Peyer's patch (tissue), 4 donors: ENCODE data around the gene STX1B. TPM values are rescaled to one million over a fixed set of nuclear protein-coding genes. Genes with fewer than 3 reads are reported as not detected.

Experiments used
- DNase-seq, 3 donors: peaks; one replicate each; pipeline ENCODE4 v3.0.0-alpha.2; 2017 to 2019
- H3K27ac ChIP-seq, 4 donors: fragments of 200-600 bp; sonication (generic); one replicate each; pipeline ENCODE4 v1.5.1; 2016 to 2019
- H3K27me3 ChIP-seq, 2 donors: fragments of 200-600 bp; sonication (generic); one replicate each; pipeline ENCODE4 v1.5.1; 2019
- H3K36me3 ChIP-seq, 3 donors: fragments of 200-600 bp; sonication (generic); one replicate each; pipeline ENCODE4 v1.5.1; 2016 to 2019
- H3K4me1 ChIP-seq, 4 donors: fragments of 200-600 bp; sonication (generic); one replicate each; pipeline ENCODE4 v1.5.1; 2016 to 2019
- H3K4me3 ChIP-seq, 4 donors: fragments of 200-600 bp; sonication (generic); 1 replicate in 3 of 4; 2 replicates in 1 of 4; pipeline ENCODE4 v1.5.1; 2016 to 2019; ENCODE audit warnings: mild to moderate bottlenecking in 1 of 4
- H3K9me3 ChIP-seq, 4 donors: fragments of 200-600 bp; sonication (generic); one replicate each; pipeline ENCODE4 v1.5.1; 2016 to 2019; ENCODE audit warnings: mild to moderate bottlenecking in 1 of 4
- POLR2A ChIP-seq, 2 donors: fragments of 450-650 bp; IDR thresholded peaks; one replicate each; pipeline ENCODE4 v1.5.1; 2017; ENCODE audit warnings: antibody characterized with exemption in 2 of 2, mild to moderate bottlenecking in 2 of 2, moderate library complexity in 2 of 2
- total RNA-seq, 4 donors: library from RNA; depleted of rRNA; stranded (reverse); fragments of >200 nt; gene quantifications; one replicate each; pipeline ENCODE4 v1.1.0, GENCODE V29; 2016
- TF ChIP-seq, protein P1 (sequence below), 6 experiments: fragments of 450-650 bp in 4 of 6; fragments of 200-600 bp in 2 of 6; sonication (generic) in 1 of 6; IDR thresholded peaks; one replicate each; pipeline ENCODE4 v1.5.1; 2017 to 2019; ENCODE audit warnings: antibody characterized with exemption in 6 of 6, mild to moderate bottlenecking in 3 of 6, moderate library complexity in 1 of 6

STX1B gene
- total RNA-seq, 4 donors from 2014 or later: 0.18 to 1.3 (median 1.0) TPM; not detected in 1

DNA sequence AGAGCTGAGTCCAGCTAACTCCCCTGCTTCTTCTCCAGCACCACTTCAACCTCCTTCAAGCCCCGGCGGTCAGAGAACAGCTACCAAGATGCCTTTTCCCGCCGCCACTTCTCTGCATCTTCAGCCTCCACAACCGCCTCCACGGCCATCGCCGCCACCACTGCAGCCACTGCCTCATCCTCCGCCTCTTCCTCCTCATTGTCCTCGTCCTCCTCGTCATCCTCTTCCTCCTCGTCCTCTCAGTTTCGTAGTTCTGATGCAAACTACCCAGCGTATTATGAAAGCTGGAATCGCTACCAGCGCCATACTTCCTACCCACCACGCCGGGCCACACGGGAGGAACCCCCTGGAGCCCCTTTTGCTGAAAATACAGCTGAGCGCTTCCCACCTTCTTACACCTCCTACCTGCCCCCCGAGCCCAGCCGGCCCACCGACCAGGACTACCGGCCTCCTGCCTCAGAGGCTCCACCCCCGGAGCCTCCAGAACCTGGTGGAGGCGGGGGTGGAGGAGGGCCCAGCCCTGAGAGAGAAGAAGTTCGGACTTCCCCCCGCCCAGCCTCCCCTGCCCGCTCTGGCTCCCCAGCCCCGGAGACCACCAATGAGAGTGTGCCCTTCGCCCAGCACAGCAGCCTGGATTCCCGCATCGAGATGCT is 45.7 kb downstream of the STX1B start:
- Histone ChIP-seq H3K27ac (no peak overlapping the region), H3K4me1 (no peaks in the 10 kb centered on the region), H3K9me3 (no peaks in the 10 kb centered on the region), H3K27me3 (no peaks in the 10 kb centered on the region), H3K4me3 (no peak overlapping the region), H3K36me3 (peaks cover 0 to 96% (median 0%) of the 10 kb centered on the region in 3 donors)
- no peak for DNase-seq
- TF ChIP-seq, protein P1, sequence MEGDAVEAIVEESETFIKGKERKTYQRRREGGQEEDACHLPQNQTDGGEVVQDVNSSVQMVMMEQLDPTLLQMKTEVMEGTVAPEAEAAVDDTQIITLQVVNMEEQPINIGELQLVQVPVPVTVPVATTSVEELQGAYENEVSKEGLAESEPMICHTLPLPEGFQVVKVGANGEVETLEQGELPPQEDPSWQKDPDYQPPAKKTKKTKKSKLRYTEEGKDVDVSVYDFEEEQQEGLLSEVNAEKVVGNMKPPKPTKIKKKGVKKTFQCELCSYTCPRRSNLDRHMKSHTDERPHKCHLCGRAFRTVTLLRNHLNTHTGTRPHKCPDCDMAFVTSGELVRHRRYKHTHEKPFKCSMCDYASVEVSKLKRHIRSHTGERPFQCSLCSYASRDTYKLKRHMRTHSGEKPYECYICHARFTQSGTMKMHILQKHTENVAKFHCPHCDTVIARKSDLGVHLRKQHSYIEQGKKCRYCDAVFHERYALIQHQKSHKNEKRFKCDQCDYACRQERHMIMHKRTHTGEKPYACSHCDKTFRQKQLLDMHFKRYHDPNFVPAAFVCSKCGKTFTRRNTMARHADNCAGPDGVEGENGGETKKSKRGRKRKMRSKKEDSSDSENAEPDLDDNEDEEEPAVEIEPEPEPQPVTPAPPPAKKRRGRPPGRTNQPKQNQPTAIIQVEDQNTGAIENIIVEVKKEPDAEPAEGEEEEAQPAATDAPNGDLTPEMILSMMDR (IDR thresholded peaks at IDR 0.05): no peak
- no peak for TF ChIP-seq POLR2A (IDR thresholded peaks at IDR 0.05)

DNA sequence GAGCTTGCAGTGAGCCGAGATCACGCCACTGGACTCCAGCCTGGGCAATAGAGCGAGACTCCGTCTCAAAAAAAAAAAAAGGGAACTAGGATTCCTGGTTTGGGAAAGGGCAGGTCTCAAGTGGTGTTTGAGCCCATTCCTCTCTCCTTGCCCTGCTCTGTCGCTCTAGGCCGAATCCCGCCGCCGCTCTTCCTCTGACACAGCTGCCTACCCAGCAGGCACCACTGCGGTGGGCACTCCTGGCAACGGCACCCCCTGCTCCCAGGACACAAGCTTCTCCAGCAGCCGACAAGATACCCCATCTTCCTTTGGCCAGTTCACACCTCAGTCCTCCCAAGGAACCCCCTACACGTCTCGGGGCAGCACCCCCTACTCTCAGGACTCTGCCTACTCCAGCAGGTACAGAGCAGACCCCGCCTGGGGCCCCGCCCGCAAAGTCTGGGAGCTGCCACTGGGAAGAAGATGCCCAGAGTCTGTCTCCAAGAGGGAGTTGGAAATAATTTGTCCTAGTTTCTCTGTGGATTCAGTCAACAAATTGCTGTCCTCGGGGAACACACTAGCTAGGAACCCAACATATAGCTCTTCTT is 46.4 kb downstream of the STX1B start:
- Histone ChIP-seq H3K4me3 (no peak overlapping the region), H3K36me3 (peaks cover 0 to 96% (median 0%) of the 10 kb centered on the region in 3 donors), H3K9me3 (no peaks in the 10 kb centered on the region), H3K4me1 (peaks cover 0 to 4% (median 1%) of the 10 kb centered on the region in 4 donors), H3K27me3 (no peaks in the 10 kb centered on the region), H3K27ac (no peak overlapping the region)
- no peak for TF ChIP-seq POLR2A (IDR thresholded peaks at IDR 0.05)
- TF ChIP-seq, protein P1 (IDR thresholded peaks at IDR 0.05): no peak
- DNase-seq: no peak

DNA sequence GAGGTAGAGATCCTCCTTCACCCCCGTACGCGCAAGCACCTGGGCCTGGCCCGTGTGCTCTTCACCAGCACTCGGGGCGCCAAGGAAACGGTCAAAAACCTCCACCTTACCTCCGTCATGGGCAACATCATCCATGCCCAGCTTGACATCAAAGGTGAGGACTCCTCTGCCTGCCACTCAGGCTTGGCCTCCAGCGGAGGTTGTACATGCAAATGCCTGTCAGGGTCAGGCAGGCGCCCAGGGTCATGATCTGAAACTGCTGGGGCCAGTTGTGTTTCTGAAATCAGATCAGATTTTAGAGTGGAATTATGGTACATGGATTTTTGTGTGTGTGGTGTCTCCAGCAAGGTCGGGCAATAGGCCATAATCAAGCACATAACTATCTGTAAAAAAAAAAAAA is 49.1 kb downstream of the STX1B start:
- no peak overlapping the region for H3K4me3 ChIP-seq
- peaks cover 0 to 18% (median 8%) of the 10 kb centered on the region in 4 donors for H3K4me1 ChIP-seq
- H3K27me3 ChIP-seq: no peaks in the 10 kb centered on the region
- no peak for DNase-seq
- peaks cover 0 to 72% (median 0%) of the 10 kb centered on the region in 3 donors for H3K36me3 ChIP-seq
- TF ChIP-seq POLR2A (IDR thresholded peaks at IDR 0.05): no peak
- TF ChIP-seq, protein P1 (IDR thresholded peaks at IDR 0.05): no peak
- no peak overlapping the region for H3K27ac ChIP-seq
- no peaks in the 10 kb centered on the region for H3K9me3 ChIP-seq

DNA sequence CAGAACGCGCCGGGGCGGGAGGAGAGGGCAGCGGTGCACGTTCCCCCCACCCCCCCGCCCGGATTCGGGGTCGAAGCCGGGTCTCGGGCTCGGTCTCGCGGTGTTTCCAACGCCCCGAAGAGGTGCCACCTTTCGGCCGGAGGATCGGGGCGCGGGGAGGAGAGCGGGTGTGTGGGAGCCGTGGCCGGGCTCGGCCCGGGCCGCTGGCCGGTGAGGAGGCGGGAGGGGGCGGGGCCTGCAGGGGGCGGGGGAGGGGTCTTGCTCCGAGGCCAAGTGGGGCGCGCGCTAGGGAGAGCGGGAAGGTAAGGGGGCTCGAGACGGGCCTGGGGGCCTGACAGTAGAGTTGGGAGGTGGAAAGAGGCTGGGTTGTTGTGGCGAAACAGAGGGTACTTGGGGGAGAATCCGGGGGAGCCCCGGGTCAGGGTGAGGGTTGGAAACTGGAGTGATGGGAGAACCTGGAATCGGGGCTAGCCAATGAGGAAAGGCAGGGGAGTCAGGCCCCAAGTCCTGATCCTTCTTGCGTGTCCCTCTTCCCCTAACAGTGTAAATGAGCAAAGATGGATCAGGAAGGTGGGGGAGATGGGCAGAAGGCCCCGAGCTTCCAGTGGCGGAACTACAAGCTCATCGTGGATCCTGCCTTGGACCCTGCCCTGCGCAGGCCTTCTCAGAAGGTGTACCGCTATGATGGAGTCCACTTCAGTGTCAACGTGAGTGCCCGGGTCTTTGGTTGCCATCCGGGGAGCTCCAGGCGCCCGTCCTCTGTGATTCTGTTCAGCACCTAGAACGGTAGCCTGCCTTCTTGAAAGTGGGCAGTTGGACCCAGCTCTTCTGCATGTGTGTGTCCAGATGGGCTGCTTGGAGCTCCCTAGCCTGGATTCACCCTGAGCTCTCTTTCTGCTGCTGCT is 52.0 kb downstream of the STX1B start:
- peaks cover 2 to 25% (median 8%) of the 10 kb centered on the region in 4 donors for H3K4me1 ChIP-seq
- no peaks in the 10 kb centered on the region for H3K9me3 ChIP-seq
- peak overlapping the region; percentile 89 to 99 (median 95) for H3K27ac ChIP-seq
- TF ChIP-seq POLR2A (IDR thresholded peaks at IDR 0.05): no peak
- DNase-seq: peak in 2 of 3 donors; percentile 31 to 66
- H3K36me3 ChIP-seq: peaks cover 0 to 42% (median 0%) of the 10 kb centered on the region in 3 donors
- no peaks in the 10 kb centered on the region for H3K27me3 ChIP-seq
- H3K4me3 ChIP-seq: peak overlapping the region; percentile 67 to 93 (median 83)

DNA sequence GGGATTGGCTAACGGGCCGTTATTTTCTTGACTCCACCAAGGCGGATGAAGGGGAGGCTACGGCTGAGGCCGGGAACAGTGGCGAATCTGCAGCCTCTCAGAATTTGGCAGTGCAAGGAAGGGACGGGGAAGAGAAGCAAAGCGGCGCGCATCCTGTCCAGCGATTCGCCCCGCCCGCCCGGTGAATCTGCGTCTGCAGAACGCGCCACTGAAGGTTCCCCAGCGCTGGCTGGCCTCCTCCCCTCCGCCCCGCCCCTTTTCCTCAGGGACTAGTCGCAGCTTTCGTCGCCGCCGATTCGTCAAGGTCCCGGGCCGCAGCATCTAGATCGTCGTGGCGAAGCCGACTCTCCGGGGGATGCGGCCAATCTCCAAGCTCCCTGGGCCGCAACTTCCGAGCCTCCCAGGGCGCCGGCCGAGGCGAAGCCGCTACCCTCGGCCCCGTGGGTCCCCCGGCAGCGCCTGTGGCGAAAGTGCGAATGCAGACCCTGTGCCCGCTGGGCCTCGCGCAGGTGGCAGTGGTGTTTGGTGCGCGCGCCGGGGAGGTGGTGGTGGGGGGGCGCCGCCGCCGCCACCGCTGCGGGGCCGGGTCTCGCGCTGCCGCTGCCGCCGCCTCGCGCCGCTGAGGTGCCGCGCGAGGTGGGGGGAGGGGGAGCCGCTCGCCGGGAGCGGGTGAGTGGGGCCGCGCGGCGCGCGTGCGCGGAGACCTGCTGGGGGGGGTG is 52.8 kb downstream of the STX1B start, which contains the start of gene SETD1A:
Gene SETD1A, plus strand, starts transcription at position 299 of the 719 bp plus-strand sequence. CDS start 978 bp downstream, outside the sequence.
- no peaks in the 10 kb centered on the region for H3K27me3 ChIP-seq
- H3K27ac ChIP-seq: peak within 1 kb of the TSS; percentile 89 to 99 (median 95)
- H3K4me1 ChIP-seq: peaks cover 2 to 29% (median 8%) of the 10 kb centered on the region in 4 donors
- H3K36me3 ChIP-seq: peaks cover 0 to 34% (median 0%) of the 10 kb centered on the region in 3 donors
- peak; percentile 97 to 98 (median 98) for DNase-seq
- TF ChIP-seq, protein P1 (IDR thresholded peaks at IDR 0.05): peak in 4 of 6 experiments; percentile 2 to 31 (median 28)
- TF ChIP-seq POLR2A (IDR thresholded peaks at IDR 0.05): peak in 1 of 2 donors; percentile 60
- no peaks in the 10 kb centered on the region for H3K9me3 ChIP-seq
- H3K4me3 ChIP-seq: peak within 1 kb of the TSS; percentile 67 to 93 (median 83)
